Glomerular visceral epithelial cell (primary cell): Measurements from ENCODE around the gene IBA57.

Experiments used
- DNase-seq: peaks from one replicate; pipeline ENCODE4 v3.0.0-alpha.2; 2016; ENCODE audit errors: extremely low spot score

IBA57 gene

GRCh38 chr1:228165372-228166169 is at the start of gene IBA57:
IBA57 (plus strand) TSS chr1:228165804; CDS start chr1:228165817, 13 bp downstream.
- peak; percentile 99 for DNase-seq

GRCh38 chr1:228117335-228117734 is 48.3 kb upstream of the IBA57 start:
- no peak for DNase-seq

GRCh38 chr1:228118040-228118439 is 47.6 kb upstream of the IBA57 start:
- no peak for DNase-seq

DNA sequence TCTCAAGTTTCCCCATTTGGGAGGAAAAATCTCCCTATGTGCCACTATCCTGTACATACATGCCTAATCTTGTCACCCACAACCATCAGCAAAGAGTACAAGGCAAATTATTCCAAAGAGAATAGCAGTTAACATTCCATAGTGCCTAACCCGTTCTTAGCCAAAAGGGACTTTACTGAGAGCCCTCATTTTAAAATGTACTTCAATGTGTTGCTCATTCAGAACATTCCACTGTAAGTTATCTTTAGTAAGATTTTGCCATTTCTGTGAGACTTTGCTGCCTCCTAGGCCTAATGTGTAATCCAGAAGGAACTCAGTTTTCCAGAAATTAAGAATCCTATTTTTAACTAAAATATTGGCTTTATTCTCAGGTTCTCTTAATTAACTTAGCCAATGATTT is 45.3 kb upstream of the IBA57 start:
- no peak for DNase-seq

DNA sequence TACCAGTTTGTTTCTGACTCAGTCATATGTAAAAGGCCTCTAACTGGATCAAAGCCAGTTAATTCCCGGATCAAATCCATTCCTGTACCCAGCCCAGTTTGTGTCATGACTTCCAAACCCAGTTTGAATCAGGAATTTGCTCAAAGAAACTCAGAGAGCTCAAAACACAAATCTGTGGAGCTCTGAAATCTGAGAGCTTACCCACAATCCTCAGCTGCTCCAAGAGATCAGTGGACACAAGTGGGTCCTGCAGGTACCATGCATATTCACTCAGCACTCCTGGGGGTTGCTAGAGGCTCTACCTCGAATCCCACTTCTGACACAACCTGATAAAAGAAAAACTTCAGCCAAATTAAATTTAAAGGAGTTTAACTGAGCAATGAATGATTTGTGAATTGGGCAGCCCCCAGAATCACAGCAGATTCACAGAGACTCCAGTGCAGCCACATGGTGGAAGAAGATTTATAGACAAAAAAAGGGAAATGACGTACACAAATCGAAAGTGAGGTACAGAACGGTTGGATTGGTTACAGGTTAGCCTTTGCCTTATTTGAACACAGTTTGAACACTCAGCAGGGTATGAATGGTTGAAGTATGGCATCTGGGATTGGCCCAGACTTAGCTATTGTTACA is 44.6 kb upstream of the IBA57 start:
- no peak for DNase-seq

- DNase-seq = no peak
Observed at GRCh38 chr1:228122921-228123441, 42.6 kb upstream of the IBA57 start.

DNA sequence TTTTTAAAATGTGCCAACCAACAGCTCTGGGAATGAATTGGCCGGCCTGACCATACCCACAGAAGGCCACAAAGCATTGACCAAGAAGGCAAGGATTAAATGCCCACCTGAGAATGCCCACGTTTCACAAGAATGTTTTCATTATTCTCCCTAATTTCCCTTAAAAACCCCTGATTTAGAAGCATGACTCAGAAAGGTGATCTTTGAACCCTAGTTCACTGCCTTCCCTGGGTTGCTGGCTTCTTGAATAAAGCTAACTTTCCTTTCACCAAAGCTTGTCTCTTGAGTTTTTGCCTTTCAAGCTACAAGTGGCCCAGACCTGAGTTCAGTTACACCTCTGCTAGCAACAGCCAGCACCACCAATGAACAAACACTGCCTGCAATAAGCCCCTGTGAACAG is 42.1 kb upstream of the IBA57 start:
- DNase-seq = no peak

GRCh38 chr1:228125185-228125584 is 40.4 kb upstream of the IBA57 start:
- no peak for DNase-seq

DNA sequence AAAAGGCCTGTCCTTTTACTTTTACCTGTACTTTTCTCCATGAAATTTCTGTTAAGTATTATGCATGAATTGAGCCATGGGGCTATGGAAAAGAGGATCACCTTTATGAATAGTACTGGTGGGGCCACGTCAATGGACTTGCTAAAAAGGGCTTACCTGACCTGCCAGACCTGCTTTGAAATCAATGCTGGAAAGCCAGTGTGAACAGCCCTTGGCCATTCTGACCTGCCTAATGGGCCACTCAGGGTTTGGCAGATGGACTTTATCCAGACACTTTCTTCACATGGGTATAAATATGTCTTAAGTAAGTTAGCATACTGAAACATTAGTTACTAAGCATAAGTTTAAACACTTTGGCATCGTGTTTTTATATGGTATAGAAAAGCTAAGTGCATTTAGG is 33.8 kb upstream of the IBA57 start:
- no peak for DNase-seq

GRCh38 chr1:228134591-228134990 is 31.0 kb upstream of the IBA57 start:
- DNase-seq = no peak

DNA sequence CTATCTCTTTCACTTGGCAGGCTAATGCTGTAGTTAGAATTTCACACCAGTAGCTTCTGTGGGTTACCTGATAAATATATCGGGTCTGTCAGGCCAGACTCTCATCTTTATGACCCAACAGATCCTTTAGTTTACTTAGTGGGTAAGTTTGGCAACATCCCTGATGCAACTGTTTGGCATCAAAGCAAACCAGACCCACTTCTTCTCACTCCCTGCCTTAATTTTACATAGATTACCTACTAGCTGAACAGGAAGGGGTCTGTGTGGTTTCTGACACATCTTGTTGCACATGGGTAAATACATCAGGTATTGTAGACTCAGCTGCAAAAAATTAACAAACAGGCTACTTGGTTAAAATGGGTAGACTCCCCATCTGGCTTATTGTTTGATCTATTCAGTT is 28.7 kb upstream of the IBA57 start:
- DNase-seq = no peak

GRCh38 chr1:228139406-228139930 is 26.1 kb upstream of the IBA57 start:
- DNase-seq = no peak

DNA sequence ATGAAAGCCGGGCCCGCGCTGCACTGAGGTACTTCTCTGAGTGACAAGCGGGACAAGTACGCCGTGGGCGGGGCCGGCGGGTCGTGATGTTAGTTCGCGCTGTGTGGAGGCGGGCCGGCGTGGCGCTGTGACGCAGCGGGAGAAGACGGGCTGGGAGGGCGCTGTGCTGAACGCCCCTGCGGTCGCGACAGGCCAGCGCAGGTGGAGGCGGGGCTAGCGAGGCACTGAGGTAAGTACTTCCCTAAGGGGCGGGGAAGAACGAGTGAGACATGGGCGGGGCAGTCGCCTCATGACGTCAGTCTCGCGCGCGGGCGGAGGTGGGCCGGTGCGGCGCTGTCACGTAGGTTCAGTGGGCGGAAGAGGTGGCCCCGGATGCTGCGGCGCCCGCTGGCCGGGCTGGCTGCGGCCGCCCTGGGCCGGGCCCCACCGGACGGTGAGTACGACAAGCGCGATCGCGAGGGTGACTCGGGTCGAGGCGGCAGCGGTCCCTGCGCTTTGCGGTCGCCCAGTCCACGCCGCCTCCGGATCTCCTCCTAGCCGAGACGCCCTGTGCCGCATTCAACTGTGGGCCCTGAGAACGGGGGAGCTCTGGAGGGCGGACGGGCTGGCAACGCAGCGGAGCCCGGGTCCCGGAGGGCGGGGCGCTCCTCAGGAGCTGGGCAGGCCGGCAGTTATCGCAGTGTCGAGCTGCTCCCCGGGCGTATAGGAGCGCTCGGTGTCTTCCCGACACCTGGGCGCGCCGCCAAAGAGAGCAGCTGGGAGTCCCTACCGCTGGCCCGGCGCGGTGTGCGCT is 25.5 kb upstream of the IBA57 start, which contains the start of gene GUK1:
Gene GUK1, plus strand, starts transcription at position 349 of the 793 bp plus-strand sequence. Its CDS starts 24 bp downstream, at position 373.
- DNase-seq = peak; percentile 100

DNA sequence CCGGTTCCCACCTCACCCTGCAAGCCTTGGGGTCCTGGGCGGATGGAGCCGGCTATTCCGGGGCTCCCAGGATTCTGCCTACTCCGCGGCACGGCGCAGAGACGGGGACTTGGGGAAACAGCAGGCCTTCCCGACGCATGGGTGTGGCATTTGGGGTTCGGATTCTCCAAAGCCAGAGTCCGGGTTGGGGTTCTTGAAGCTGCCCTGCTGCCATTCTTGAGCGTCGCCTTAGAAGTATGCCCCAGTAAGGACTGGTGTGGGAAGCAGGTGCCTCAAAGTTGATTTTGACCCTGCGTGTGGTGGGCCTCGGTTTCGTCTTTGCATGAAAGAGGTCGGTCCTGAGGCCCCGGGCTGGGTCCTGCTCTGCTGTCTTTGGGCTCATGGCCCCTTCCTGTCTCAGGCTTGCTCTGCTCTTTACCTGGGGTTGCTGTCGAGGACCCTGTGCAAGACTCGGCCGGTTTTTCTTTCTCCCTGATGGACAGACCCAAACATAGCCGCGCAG is 24.8 kb upstream of the IBA57 start:
- DNase-seq = no peak

DNA sequence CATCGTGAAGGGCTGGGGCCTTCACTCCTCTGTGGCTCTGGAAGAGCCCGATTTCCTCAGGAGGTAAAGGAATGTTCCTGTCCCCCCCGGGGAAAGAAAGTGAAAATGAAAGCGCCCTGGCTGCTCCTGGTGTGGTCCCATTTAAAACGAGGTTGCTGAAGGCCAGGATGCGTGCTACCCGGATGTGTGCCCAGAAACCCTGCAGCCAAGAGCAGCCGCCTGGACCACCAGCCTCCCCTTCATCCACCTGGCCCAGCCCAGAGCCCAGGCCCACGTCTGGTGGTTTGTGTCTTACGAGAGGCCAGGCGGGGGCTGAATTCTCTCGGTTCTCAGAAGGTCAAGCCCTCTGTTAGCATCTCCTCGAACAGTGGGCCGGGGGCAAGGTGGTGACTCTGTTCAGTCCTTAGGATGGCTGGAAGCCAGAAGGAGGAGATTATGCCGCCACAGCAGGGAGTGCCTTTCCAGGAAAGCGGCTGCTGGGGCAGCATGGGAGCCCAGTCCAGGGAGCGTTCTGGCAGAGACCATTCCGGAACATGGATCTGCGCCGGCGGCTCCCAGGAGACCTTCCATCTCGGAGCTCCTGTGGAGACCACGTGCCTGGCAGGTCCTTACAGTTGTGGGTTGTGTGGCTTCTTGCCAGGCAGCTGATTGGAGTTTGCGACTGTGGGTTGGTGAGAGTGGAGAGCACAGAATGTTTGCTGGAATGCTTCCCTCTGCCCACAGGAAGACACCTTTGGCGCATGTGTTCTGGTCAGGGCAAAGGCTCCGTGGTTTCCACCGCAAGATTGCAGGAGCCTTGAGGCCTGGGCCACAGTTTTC is 24.2 kb upstream of the IBA57 start:
- peak; percentile 88 for DNase-seq

DNA sequence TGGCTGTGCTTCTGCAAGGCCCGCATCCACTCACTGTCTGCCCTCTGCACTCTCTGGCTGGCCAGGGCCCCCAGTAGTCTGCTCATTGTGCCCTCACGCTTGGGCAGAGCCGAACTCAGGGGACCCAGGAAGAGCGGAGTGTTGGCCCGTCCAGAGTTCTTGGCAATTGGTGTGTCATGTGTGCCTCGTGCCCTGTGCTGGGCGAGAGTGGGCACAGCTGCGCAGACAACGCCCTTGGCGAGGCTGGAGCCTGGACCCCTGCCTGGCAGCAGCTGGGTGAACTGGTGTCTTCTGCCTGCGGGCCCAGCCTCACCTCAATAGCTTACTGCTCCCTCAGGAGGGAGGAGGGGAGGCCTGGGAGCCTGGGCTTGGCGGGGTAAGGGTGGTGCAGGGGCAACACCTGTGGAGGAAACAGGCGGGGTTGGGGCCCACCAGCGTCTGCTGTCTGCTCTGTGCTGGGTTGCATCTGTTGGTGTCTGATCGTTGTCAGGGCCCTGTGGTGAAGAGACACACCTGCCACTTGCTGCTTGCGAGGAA is 23.4 kb upstream of the IBA57 start:
- DNase-seq = no peak

GRCh38 chr1:228142701-228143136 is 22.9 kb upstream of the IBA57 start:
- DNase-seq = no peak

GRCh38 chr1:228143480-228144192 is 22.0 kb upstream of the IBA57 start:
- DNase-seq = no peak

DNA sequence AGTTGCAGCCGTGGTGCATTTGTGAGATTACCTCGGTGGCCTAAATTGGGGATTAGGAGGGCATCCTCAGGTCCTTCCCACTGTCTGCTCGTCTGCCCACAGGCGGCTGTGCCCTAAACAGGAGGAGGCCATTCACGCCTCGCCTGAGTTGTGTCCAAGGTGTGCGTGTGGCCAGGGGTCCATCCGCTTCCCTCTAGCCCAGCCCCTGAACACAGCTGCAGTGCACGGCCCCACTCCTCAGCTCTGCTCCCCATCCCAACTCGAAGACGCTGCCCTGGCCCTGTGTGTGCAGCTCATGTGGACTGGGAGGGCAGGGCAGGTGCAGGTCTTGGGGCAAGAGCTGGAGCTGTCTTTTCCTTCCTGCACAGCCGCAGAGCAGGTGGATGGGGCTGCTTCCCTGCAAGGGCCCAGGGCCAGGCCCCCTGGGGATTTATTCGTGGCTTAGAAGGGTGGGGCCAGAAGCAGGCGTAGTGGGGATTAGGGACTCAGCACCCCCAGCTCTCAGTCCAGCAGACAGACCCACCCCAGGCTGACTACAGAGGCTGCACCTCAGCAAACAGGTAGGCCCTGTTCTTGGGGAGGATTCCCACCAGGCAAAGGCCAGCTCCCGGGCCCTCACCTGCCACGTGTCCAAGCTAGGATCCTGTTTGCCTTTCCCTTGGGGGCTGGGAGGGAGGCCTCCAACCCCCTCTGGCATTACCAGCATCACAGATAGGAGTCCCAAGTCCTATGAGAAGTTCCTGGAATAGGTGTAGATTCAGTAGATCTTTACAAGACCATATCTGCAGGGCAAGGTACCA is 21.2 kb upstream of the IBA57 start:
- DNase-seq = no peak
